HG02798 (cell line): Measurements from ENCODE around the gene TIFAB.

Source experiments
- ATAC-seq: cut with Tn5 transposase; IDR thresholded peaks from one replicate; pipeline ENCODE4 v1.9.1; 2021; ENCODE audit warnings: mild to moderate bottlenecking; ENCODE audit not compliant: unreplicated experiment, poor library complexity

TIFAB gene

DNA sequence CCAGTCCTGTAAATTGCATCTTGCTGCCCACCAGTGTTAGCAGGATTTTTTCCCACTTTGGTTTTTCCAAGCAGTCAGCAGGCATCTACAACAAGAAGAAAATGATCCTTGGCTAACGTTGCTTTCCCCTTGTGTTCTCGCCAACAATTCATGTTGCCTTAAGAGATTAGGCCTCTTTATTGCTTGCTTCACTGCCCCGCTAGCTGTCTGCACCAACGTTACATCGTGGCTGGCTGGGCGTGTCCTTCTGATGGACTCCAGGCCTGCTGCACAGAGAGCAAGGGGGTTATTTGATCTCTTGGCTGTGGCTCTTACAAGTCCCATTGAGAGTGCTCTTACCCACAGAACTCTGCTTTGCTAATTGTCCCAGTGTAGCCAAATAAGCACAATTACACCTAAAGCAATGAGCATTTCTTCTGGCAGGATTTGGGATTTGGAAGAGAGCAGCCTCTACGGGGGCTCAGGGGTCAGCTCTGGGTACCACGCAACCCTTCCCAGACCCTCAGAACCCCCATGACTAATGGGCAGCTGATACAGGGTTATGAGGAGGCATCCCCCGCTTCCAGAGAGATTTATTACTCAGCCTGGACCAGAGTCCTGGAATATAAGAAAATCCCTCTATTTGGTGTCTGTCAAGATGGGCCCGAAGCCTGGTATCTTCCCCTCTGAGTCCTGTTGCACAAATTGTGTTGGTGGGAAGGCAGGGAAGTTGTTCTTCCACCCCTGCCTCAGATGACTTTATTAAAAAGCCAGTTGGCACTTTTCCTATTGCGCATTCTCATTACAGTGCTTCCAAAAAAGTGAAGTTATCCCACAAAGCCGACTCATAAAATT is 22.6 kb downstream of the TIFAB start:
- ATAC-seq, result no peak

- no peak for ATAC-seq
Measured at GRCh38 chr5:135428586-135428985, 23.6 kb downstream of the TIFAB start.

GRCh38 chr5:135426102-135427082 is 25.8 kb downstream of the TIFAB start:
- peak; percentile 80 for ATAC-seq

- no peak for ATAC-seq
Measured at GRCh38 chr5:135425641-135426040, 26.5 kb downstream of the TIFAB start.

DNA sequence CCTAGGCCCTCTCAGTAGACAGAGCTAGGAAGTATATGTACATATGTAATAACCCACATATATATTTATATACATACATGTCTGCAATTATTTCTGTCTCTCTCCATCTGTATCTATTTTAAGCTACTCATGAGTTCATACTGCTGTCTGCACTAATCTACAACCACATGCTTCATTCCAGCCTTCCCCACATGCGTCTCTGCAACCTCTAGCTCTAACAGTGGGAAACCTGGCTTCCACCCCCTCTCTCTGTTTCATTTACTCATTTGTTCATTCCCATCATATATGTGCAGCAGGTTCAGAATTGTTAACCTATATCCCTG is 28.3 kb downstream of the TIFAB start:
- no peak for ATAC-seq

DNA sequence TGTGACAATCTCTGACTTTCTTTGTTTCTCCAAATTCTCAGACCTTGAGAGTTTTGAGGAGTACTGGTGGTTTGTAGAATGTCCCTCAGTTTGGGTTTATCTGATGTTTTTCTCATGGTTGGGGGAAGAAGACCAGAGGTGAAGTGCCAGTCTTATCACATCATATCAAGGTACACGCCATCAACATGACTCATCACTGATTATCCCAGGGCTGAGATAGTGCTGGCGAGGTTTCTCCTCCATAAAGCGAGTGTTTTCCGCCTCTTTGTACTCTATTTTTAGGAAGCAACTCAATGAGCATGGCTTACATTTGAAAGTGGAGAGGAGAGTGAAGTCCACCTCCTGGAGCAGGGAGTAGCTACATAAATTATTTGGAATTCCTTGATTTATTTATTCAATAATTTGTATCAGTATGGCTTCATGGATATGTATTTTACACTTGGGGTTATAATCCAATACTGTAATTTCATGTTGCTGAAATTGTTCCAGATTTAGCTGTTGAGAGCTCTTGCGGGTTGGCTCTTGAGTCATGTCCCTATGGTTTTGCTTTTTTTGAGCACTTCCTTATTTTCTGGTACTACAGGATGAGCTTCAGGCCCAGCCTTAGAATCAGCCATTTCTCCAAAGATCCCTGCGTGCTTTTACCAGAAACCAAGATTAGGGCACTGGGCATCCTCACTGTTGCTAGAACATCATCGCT is 28.9 kb downstream of the TIFAB start:
- ATAC-seq, result no peak

DNA sequence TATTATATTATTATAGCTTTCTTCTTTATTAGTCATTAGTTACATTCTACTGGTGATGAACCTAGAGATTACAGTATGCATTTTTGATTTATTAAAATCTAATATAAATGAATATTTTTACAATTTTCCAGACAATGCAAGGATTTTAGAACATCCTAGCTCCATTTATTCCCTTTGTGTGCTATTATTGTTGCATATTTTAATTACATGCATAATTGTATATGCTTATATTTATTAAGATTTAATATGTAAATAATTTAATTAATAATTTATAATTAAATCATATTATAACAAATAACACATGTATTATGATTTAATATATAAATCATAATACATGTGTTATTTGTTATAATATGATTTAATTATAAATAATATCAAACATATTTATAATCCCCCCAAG is 29.7 kb downstream of the TIFAB start:
- ATAC-seq, result no peak

GRCh38 chr5:135417083-135417482 is 35.1 kb downstream of the TIFAB start:
- no peak for ATAC-seq

- no peak for ATAC-seq
Measured at GRCh38 chr5:135405082-135405481, 47.1 kb downstream of the TIFAB start.

DNA sequence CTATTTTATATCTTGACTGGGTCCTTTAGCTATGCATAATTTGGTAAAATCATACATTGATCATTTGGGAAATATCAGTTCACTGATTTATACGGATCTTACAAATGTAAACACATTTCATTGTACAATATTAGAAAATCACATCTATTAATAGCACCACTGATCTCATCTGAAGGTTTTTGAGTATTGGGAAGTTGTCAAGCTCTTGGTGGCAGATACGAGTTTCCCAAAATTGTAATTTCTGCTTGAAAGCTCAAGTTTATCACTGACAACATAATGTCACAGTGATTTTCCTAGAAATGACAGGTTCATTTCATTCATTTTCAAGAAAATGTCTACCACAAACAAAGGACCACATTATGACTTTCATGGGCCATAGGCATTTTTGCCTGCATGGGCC is 50.1 kb downstream of the TIFAB start:
- ATAC-seq, result no peak

DNA sequence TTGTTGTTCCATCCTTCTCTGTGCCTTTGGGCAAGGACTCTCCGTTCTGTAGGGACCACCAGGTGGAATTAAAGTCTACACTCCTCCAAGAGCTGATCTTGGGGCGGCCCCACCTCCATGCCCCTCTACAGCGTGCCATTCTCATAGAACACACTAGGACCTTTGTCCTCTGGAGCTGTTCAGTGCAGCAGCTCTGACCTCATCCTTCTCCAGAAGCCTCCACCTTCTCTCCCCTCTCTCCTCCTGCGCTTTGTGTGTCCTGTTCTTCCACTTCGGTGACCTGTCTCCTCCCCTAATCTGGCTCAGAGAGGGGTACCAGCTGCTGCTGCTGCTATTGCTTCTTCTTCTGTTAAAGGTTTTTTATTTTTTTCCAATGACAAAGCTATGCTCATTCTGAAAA is 51.3 kb downstream of the TIFAB start:
- ATAC-seq, result no peak

DNA sequence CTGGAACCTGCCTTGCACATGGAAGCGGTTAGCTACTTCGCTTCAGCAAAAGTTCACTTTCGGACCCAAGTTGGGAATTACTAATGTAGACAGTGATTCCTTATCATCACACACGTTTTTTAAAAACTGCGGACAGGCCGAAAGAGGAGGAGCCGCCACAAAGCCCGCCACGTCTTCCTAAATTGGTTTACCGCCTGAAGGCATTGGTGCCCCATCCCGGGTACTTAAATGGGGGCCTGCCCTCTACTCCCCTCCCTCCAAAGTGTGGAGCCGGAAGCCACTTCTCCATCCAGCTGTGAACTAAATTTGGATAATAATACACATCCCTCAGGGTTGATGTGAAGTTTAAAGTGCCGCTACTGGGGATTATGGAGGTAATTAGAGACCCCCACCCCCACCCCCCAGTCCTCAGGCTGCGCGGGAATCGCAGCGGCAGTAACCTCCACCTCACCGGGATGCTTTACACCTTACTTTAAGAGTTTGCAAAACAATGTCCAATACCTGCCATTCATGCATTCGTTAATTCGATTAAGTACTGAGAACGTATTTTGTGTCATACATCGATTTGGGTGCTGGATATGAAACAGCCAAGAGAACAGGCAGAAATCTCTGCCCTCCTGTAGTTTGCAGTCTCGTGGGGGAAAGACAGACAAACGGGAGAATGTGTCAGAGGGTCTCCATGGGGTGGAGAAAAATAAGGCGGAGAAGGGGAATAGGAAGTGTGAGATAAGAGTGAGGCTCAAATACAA is 52.2 kb downstream of the TIFAB start:
- no peak for ATAC-seq

- ATAC-seq, result peak; percentile 92
Measured at GRCh38 chr5:135398855-135399793, 53.0 kb downstream of the TIFAB start, which contains the start of gene MACROH2A1. Gene MACROH2A1, minus strand, starts transcription at chr5:135399231. Its CDS starts 10,138 bp downstream, at chr5:135389093.

- peak; percentile 32 for ATAC-seq
Measured at GRCh38 chr5:135398160-135398854, 53.8 kb downstream of the TIFAB start.
